SK-N-SH (cell line): ENCODE data around the gene CCNY. TPM values are rescaled to one million over a fixed set of nuclear protein-coding genes. Genes with fewer than 3 reads are reported as not detected.

Source experiments
- CTCF ChIA-PET: fragments of 300-600, 350-600 bp; formaldehyde crosslinking; extraction: SDS; loops from one replicate; lab custom pipeline; 2021; lab: Yijun Ruan, JAX
- POLR2A ChIA-PET: fragments of 350-600 bp; sonication (Branson Sonifier 250); formaldehyde crosslinking; extraction: SDS; loops from one replicate; lab custom pipeline; 2020; ENCODE audit warnings: antibody characterized with exemption, inconsistent platforms; lab: Yijun Ruan, JAX
- DNase-seq: peaks from one replicate; pipeline ENCODE4 v3.0.0; 2012
- H2AFZ ChIP-seq: fragments of 200-600 bp; sonication (generic); 2 replicates; pipeline ENCODE4 v1.8.1; 2016; ENCODE audit warnings: antibody characterized with exemption, mild to moderate bottlenecking, low read depth
- H3F3A ChIP-seq: fragments of 200-600 bp; sonication (generic); replicated peaks from 2 replicates; pipeline ENCODE3; 2016; ENCODE audit warnings: antibody characterized with exemption, mild to moderate bottlenecking; ENCODE audit not compliant: insufficient read depth
- H3K27ac ChIP-seq, 2 experiments: fragments of 200-500 bp in 1 of 2; fragments of 200-600 bp in 1 of 2; sonication (Bioruptor generic) in 1 of 2; sonication (generic), shearing (Covaris generic) in 1 of 2; 2 replicates each; pipeline versions ENCODE4 v1.5.1 to v1.6.1; 2014 to 2016; ENCODE audit warnings: low read depth in 2 of 2, inconsistent platforms in 1 of 2, low read length in 1 of 2, mild to moderate bottlenecking in 1 of 2, mixed read lengths in 1 of 2
- H3K27me3 ChIP-seq: fragments of 200-600 bp; sonication (generic), shearing (Covaris generic); 2 replicates; pipeline ENCODE4 v1.6.1; 2016; ENCODE audit warnings: mixed run types; ENCODE audit not compliant: insufficient read depth
- H3K36me3 ChIP-seq, 2 experiments: fragments of 200-500 bp in 1 of 2; fragments of 200-600 bp in 1 of 2; sonication (Bioruptor generic) in 1 of 2; sonication (generic) in 1 of 2; replicated peaks in 1 of 2; 2 replicates each; pipeline versions ENCODE3 to v1.5.1; 2014 to 2016; ENCODE audit warnings: low read length in 1 of 2, mild to moderate bottlenecking in 1 of 2; ENCODE audit not compliant: insufficient read depth in 2 of 2, control insufficient read depth in 1 of 2
- H3K4me1 ChIP-seq, 2 experiments: fragments of 200-500 bp in 1 of 2; fragments of 200-600 bp in 1 of 2; sonication (Bioruptor generic) in 1 of 2; sonication (generic), shearing (Covaris generic) in 1 of 2; 2 replicates each; pipeline versions ENCODE4 v1.5.1 to v1.6.1; 2014 to 2016; ENCODE audit warnings: low read depth in 1 of 2, low read length in 1 of 2, mixed run types in 1 of 2; ENCODE audit not compliant: insufficient read depth in 2 of 2, control insufficient read depth in 1 of 2
- H3K4me2 ChIP-seq: fragments of 200-600 bp; sonication (generic), shearing (Covaris generic); 2 replicates; pipeline ENCODE4 v1.6.1; 2017; ENCODE audit warnings: mixed run types
- H3K4me3 ChIP-seq, 2 experiments: fragments of 200-500 bp in 1 of 2; fragments of 200-600 bp in 1 of 2; sonication (Bioruptor generic) in 1 of 2; sonication (generic), shearing (Covaris generic) in 1 of 2; 2 replicates each; pipeline versions ENCODE4 v1.5.1 to v1.8.1; 2014 to 2016; ENCODE audit warnings: low read depth in 2 of 2, inconsistent platforms in 1 of 2, low read length in 1 of 2, mild to moderate bottlenecking in 1 of 2, mixed read lengths in 1 of 2, moderate library complexity in 1 of 2
- H3K79me2 ChIP-seq: fragments of 200-600 bp; sonication (generic); 2 replicates; pipeline ENCODE4 v1.8.1; 2017; ENCODE audit warnings: mild to moderate bottlenecking; ENCODE audit not compliant: insufficient read depth
- H3K9ac ChIP-seq: fragments of 200-600 bp; sonication (generic); 2 replicates; pipeline ENCODE4 v1.6.1; 2017; ENCODE audit warnings: mixed run types
- H3K9me2 ChIP-seq: fragments of 200-600 bp; sonication (generic); 2 replicates; pipeline ENCODE4 v1.6.1; 2017; ENCODE audit warnings: mixed run types
- H3K9me3 ChIP-seq: fragments of 200-600 bp; sonication (generic); 2 replicates; pipeline ENCODE4 v1.6.1; 2017; ENCODE audit warnings: mixed run types, mild to moderate bottlenecking, moderate library complexity
- H4K20me1 ChIP-seq: fragments of 200-600 bp; sonication (generic); 2 replicates; pipeline ENCODE4 v1.6.1; 2017; ENCODE audit warnings: mild to moderate bottlenecking, mixed run types; ENCODE audit not compliant: insufficient read depth
- CHD2 ChIP-seq: fragments of 150-350 bp; IDR thresholded peaks from 2 replicates; pipeline ENCODE4 v1.6.1; 2018; ENCODE audit warnings: low read length; ENCODE audit not compliant: partially characterized antibody
- ELF1 ChIP-seq: IDR thresholded peaks from 2 replicates; pipeline ENCODE4 v1.4.0; 2012
- EP300 ChIP-seq, 2 experiments: IDR thresholded peaks; 2 replicates each; pipeline versions ENCODE4 v1.4.0 to v1.6.1; 2012; ENCODE audit warnings: borderline replicate concordance in 1 of 2, low read depth in 1 of 2, low read length in 1 of 2
- FOSL2 ChIP-seq: IDR thresholded peaks from 2 replicates; pipeline ENCODE4 v1.4.0; 2012; ENCODE audit warnings: low read depth, mild to moderate bottlenecking, moderate library complexity, borderline replicate concordance
- FOXJ3 ChIP-seq: sonication (generic); formaldehyde crosslinking; IDR thresholded peaks from 2 replicates; pipeline ENCODE4 v1.5.1; 2020; ENCODE audit warnings: mild to moderate bottlenecking, missing genetic modification reagents
- FOXM1 ChIP-seq: IDR thresholded peaks from 2 replicates; pipeline ENCODE4 v1.4.0; 2012; ENCODE audit warnings: low read depth, mild to moderate bottlenecking
- GATA2 ChIP-seq: sonication (generic); formaldehyde crosslinking; IDR thresholded peaks from 2 replicates; pipeline ENCODE4 v1.5.0; 2020; ENCODE audit warnings: mild to moderate bottlenecking, missing genetic modification reagents
- JUND ChIP-seq: IDR thresholded peaks from 2 replicates; pipeline ENCODE4 v1.4.0; 2012
- MXI1 ChIP-seq: IDR thresholded peaks from 2 replicates; pipeline ENCODE4 v1.6.1; 2012; ENCODE audit warnings: mild to moderate bottlenecking, low read depth, low read length, improper control_type of control experiment
- NRF1 ChIP-seq: IDR thresholded peaks from 2 replicates; pipeline ENCODE4 v1.6.1; 2012; ENCODE audit warnings: low read depth, mild to moderate bottlenecking, low read length
- PBX3 ChIP-seq: IDR thresholded peaks from 2 replicates; pipeline ENCODE4; 2012
- POLR2AphosphoS5 ChIP-seq: IDR thresholded peaks from 2 replicates; pipeline ENCODE4 v1.6.1; 2012; ENCODE audit warnings: low read depth, low read length
- RAD21 ChIP-seq: IDR thresholded peaks from 2 replicates; pipeline ENCODE4 v1.6.1; 2012; ENCODE audit warnings: mild to moderate bottlenecking, low read length
- RXRA ChIP-seq: IDR thresholded peaks from 2 replicates; pipeline ENCODE4 v1.4.0; 2012; ENCODE audit warnings: low read depth, mild to moderate bottlenecking, borderline replicate concordance
- SIN3A ChIP-seq: IDR thresholded peaks from 2 replicates; pipeline ENCODE4 v1.6.1; 2012; ENCODE audit warnings: low read depth, mild to moderate bottlenecking, low read length, moderate library complexity, borderline replicate concordance
- SMC3 ChIP-seq: IDR thresholded peaks from 2 replicates; pipeline ENCODE4 v1.6.1; 2012; ENCODE audit warnings: low read depth, low read length, improper control_type of control experiment
- TAF1 ChIP-seq: IDR thresholded peaks from 2 replicates; pipeline ENCODE4 v1.6.1; 2012; ENCODE audit warnings: low read depth, mild to moderate bottlenecking, low read length, moderate library complexity, borderline replicate concordance
- TCF12 ChIP-seq: IDR thresholded peaks from 2 replicates; pipeline ENCODE4 v1.4.0; 2012
- TEAD4 ChIP-seq: IDR thresholded peaks from 2 replicates; pipeline ENCODE4 v1.4.0; 2012; ENCODE audit warnings: mild to moderate bottlenecking, borderline replicate concordance; ENCODE audit not compliant: insufficient read depth
- USF1 ChIP-seq: IDR thresholded peaks from 2 replicates; pipeline ENCODE4 v1.4.0; 2012; ENCODE audit warnings: low read depth, borderline replicate concordance
- USF2 ChIP-seq: fragments of 150-350 bp; IDR thresholded peaks from 2 replicates; pipeline ENCODE4 v1.6.1; 2017; ENCODE audit warnings: antibody characterized with exemption, low read length, low read depth, borderline replicate concordance
- YY1 ChIP-seq: IDR thresholded peaks from 2 replicates; pipeline ENCODE4 v1.4.0; 2012; ENCODE audit warnings: low read depth, mild to moderate bottlenecking
- WGBS: methylation state at CpG from one replicate; pipeline ENCODE4 v1.1.6; 2017; ENCODE audit warnings: low lambda C conversion rate; 5-methylcytosine and 5-hydroxymethylcytosine counted together
- polyA plus RNA-seq, 3 experiments: library from polyadenylated mRNA; depleted of rRNA; stranded (reverse); fragments of >200 nt; gene quantifications; 2 replicates each; pipeline ENCODE4 v1.2.3, GENCODE V29; 2012

CCNY gene
- polyA plus RNA-seq, 1 of the 3 experiments (the other 2 are of a cell fraction) = 29.4 TPM

- TF ChIP-seq PBX3 (no peak), CHD2 (no peak), FOXM1 (no peak), RAD21 (no peak), TCF12 (no peak)
These were observed 31.7 kb downstream of the CCNY start (continued) for GRCh38 chr10:35367982-35368381.

GRCh38 chr10:35368485-35369048 lies 32.3 kb downstream of the CCNY start:
- no peak overlapping the region; a peak in 1 of 4 replicates for H3K27ac ChIP-seq
- H3K9me3 ChIP-seq = no peaks in the 10 kb centered on the region
- H3K9ac ChIP-seq = no peak overlapping the region

GRCh38 chr10:35369049-35369611 lies 32.8 kb downstream of the CCNY start:
- WGBS = 87% methylated on average over 6 of the region's 6 CpGs
- no peaks in the 10 kb centered on the region for H3K36me3 ChIP-seq
- H4K20me1 ChIP-seq = peaks cover 93% of the 10 kb centered on the region
- POLR2A ChIA-PET = no interaction called here
- no peak for TF ChIP-seq TAF1
- no peak for TF ChIP-seq ELF1
- no peak for TF ChIP-seq EP300 (IDR thresholded peaks at IDR 0.05; ENCODE audit: borderline replicate concordance in 1 of 2, low read depth in 1 of 2, low read length in 1 of 2)
- no peak for TF ChIP-seq TEAD4
- TF ChIP-seq RXRA = no peak
- TF ChIP-seq SMC3 = no peak
- no peak for TF ChIP-seq TCF12
- TF ChIP-seq SIN3A = no peak
- TF ChIP-seq MXI1 = no peak
- TF ChIP-seq NRF1 = no peak
- no peak for TF ChIP-seq FOSL2
- no peak for TF ChIP-seq JUND
- no peak for TF ChIP-seq PBX3
- TF ChIP-seq USF1 = no peak
- no peak for TF ChIP-seq YY1
- no peak for TF ChIP-seq GATA2 (CRISPR knock-in tag)
- no peak for TF ChIP-seq USF2
- TF ChIP-seq, all 33 proteins: peak for 0
- Histone ChIP-seq H3K9ac (no peak overlapping the region), H3K27ac (no peak overlapping the region), H3K4me3 (no peak overlapping the region), H3K4me1 (peaks cover 6 to 12% of the 10 kb centered on the region in 2 experiments; a peak in 3 of 4 replicates), H3K79me2 (peaks cover 100% of the 10 kb centered on the region), H2AFZ (no peak overlapping the region), H3K9me2 (no peaks in the 10 kb centered on the region), H3K9me3 (no peaks in the 10 kb centered on the region), H3K27me3 (no peaks in the 10 kb centered on the region), H3F3A (no peaks in the 10 kb centered on the region), H3K4me2 (no peak overlapping the region)
- DNase-seq = no peak
- CTCF ChIA-PET = no interaction called here

More at GRCh38 chr10:35368485-35369048, 32.3 kb downstream of the CCNY start:
- no peaks in the 10 kb centered on the region for H3K36me3 ChIP-seq
- TF ChIP-seq POLR2AphosphoS5 = no peak
- no peak for TF ChIP-seq YY1
- TF ChIP-seq EP300 (IDR thresholded peaks at IDR 0.05; ENCODE audit: borderline replicate concordance in 1 of 2, low read depth in 1 of 2, low read length in 1 of 2) = no peak
- TF ChIP-seq JUND = no peak
- TF ChIP-seq FOXJ3 (CRISPR knock-in tag) = no peak
- TF ChIP-seq NRF1 = no peak
- TF ChIP-seq, all 33 proteins: peak for 0
- peaks cover 97% of the 10 kb centered on the region for H4K20me1 ChIP-seq
- peaks cover 100% of the 10 kb centered on the region for H3K79me2 ChIP-seq
- H3K27me3 ChIP-seq = no peaks in the 10 kb centered on the region
- no peaks in the 10 kb centered on the region for H3K9me2 ChIP-seq
- no peak overlapping the region for H3K4me3 ChIP-seq
- no peak overlapping the region for H3K4me2 ChIP-seq
- ChIA-PET CTCF (interaction anchor here (0.9 to 1.3 kb wide), 2 partner anchors 15 to 49 kb away, joined by 3 read pairs; no protein-coding TSS in a partner anchor), POLR2A (no interaction called here)
- WGBS = 97% methylated on average over 9 of the region's 11 CpGs
- H3K4me1 ChIP-seq = peaks cover 6 to 12% of the 10 kb centered on the region in 2 experiments; a peak in 3 of 4 replicates
- H3F3A ChIP-seq = no peaks in the 10 kb centered on the region
- no peak for DNase-seq
- no peak overlapping the region for H2AFZ ChIP-seq
